Fibroblast of lung (primary cell): ENCODE data around the gene RASGRF2.

Experiments
- EZH2 ChIP-seq: IDR thresholded peaks from 2 replicates; pipeline ENCODE4 v1.5.1; 2012; ENCODE audit warnings: low read length, control low read depth, mild to moderate bottlenecking; ENCODE audit errors: missing control alignments
- TF ChIP-seq, protein P1 (sequence below), 2 donors: IDR thresholded peaks in 1 of 2; conservative IDR thresholded peaks in 1 of 2; 1 replicate in 1 of 2; 2 replicates in 1 of 2; pipeline ENCODE4 v1.5.1; 2011 to 2012; ENCODE audit warnings: low read length in 2 of 2, control low read depth in 1 of 2, inconsistent platforms in 1 of 2, low read depth in 1 of 2, mild to moderate bottlenecking in 1 of 2

DNA sequence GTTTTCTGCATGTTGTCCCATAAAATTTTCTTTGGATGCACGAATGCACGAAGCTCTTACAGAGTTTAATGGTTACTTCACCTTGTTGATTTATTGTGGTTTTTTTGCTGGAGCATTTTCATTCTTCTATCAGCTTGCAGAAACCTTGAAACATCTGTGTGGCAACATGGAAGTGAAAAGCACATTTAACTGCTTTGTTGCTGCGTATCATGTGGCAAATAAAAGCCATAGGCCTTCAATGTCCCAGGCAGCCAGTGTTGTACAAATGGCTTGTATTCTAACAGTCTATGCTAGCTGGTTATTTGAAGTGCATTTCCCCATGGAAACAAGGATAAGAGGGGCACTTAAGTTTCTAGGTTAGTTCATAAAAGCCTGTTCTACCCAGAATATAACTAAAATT, 42.5 kb upstream of the RASGRF2 start:
- TF ChIP-seq, protein P1, sequence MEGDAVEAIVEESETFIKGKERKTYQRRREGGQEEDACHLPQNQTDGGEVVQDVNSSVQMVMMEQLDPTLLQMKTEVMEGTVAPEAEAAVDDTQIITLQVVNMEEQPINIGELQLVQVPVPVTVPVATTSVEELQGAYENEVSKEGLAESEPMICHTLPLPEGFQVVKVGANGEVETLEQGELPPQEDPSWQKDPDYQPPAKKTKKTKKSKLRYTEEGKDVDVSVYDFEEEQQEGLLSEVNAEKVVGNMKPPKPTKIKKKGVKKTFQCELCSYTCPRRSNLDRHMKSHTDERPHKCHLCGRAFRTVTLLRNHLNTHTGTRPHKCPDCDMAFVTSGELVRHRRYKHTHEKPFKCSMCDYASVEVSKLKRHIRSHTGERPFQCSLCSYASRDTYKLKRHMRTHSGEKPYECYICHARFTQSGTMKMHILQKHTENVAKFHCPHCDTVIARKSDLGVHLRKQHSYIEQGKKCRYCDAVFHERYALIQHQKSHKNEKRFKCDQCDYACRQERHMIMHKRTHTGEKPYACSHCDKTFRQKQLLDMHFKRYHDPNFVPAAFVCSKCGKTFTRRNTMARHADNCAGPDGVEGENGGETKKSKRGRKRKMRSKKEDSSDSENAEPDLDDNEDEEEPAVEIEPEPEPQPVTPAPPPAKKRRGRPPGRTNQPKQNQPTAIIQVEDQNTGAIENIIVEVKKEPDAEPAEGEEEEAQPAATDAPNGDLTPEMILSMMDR (conservative IDR thresholded peaks at IDR 0.05 in 1 of 2, IDR thresholded peaks at IDR 0.05 in 1 of 2; ENCODE audit: low read depth in 1 of 2, low read length in 2 of 2), result no peak
- no peak for TF ChIP-seq EZH2
